ENCODE results near the gene CFAP100. TPM values are rescaled to one million over a fixed set of nuclear protein-coding genes. Genes with fewer than 3 reads are reported as not detected.

Gene CFAP100
- total and polyA plus RNA-seq, 2 of the 4 experiments (the other 2 are of a cell fraction), result not detected

DNA sequence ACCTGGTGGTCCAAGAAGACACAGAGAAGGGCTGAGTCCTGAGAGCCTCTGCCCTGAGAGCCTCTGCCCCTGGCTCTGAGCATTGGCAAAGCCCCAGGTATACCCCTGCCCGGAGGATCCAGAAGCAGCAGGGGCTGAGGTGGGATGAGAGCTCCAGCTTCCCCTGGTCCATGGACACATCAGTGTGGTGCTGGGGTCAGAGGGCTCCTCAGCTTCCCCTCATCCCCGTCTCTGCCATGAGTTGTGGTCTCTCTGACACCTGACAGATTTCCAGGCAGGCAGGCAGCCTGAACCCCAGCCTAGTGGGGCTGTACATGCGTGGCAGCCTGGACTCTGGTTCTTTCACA, 34.0 kb upstream of the CFAP100 start:
- no peak overlapping the region for H2AK5ac ChIP-seq (ENCODE audit: low read depth, low read length)
- dilution Hi-C loops (cut with HindIII; ENCODE audit: low sequenced_read_pairs, unreplicated experiment), result no loop called here
- no peak overlapping the region for H3K4me2 ChIP-seq (ENCODE audit: low read depth, low read length)
- CTCF ChIA-PET, result no interaction called here
- ATAC-seq (ENCODE audit: low read depth), result no peak
- no peak overlapping the region for H3K4me3 ChIP-seq (ENCODE audit: insufficient read depth, low read depth, low read length)
- no peak overlapping the region for H3K4ac ChIP-seq (ENCODE audit: low read depth, low read length)
- no TSS peak for BruUV-seq (replicated peaks)
- in situ Hi-C loops (cut with MboI; ENCODE audit: low sequenced_read_pairs), result no loop called here
- peaks cover 2% of the 10 kb centered on the region; the same call in 1 of the 2 replicates for H3K9me3 ChIP-seq (ENCODE audit: control insufficient read depth, insufficient read depth, low read length)
- H2BK20ac ChIP-seq (ENCODE audit: low read depth, low read length), result no peak overlapping the region
- H2BK5ac ChIP-seq (ENCODE audit: low read depth, low read length, poor library complexity, severe bottlenecking), result no peak overlapping the region
- no peak overlapping the region for H2BK15ac ChIP-seq (ENCODE audit: low read depth, low read length)
- H2AK9ac ChIP-seq (replicated peaks; ENCODE audit: low read depth, low read length, poor library complexity), result no peak overlapping the region
- WGBS, 2 experiments (ENCODE audit: extremely low coverage in 2 of 2, insufficient read length in 1 of 2), result no CpG with 5 or more reads among the region's 3 CpGs
- H2BK120ac ChIP-seq (ENCODE audit: low read depth, low read length), result no peak overlapping the region
- H3K36me3 ChIP-seq (ENCODE audit: control insufficient read depth, insufficient read depth, low read length), result no peaks in the 10 kb centered on the region
- H4K8ac ChIP-seq (ENCODE audit: low read depth in 2 of 2, low read length in 2 of 2), result no peak overlapping the region
- no peak overlapping the region for H4K91ac ChIP-seq (ENCODE audit: insufficient read depth, low read depth, low read length)
- H4K5ac ChIP-seq (ENCODE audit: low read depth, low read length), result no peak overlapping the region
- DNase-seq, result no peak
- no peak for TF ChIP-seq MAFK (IDR thresholded peaks at IDR 0.05; ENCODE audit: low read depth, low read length)
- TF ChIP-seq RAD21 (IDR thresholded peaks at IDR 0.05; ENCODE audit: low read length), result no peak
- TF ChIP-seq CHD1 (IDR thresholded peaks at IDR 0.05; ENCODE audit: low read depth, low read length), result no peak
- TF ChIP-seq, protein P1, sequence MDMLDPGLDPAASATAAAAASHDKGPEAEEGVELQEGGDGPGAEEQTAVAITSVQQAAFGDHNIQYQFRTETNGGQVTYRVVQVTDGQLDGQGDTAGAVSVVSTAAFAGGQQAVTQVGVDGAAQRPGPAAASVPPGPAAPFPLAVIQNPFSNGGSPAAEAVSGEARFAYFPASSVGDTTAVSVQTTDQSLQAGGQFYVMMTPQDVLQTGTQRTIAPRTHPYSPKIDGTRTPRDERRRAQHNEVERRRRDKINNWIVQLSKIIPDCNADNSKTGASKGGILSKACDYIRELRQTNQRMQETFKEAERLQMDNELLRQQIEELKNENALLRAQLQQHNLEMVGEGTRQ (IDR thresholded peaks at IDR 0.05; ENCODE audit: low read depth, low read length), result no peak
- no peak for TF ChIP-seq FOS (IDR thresholded peaks at IDR 0.05; ENCODE audit: low read depth, low read length)
- no peak for TF ChIP-seq POLR2A (IDR thresholded peaks at IDR 0.05; ENCODE audit: low read depth, low read length)
- TF ChIP-seq, protein P2, sequence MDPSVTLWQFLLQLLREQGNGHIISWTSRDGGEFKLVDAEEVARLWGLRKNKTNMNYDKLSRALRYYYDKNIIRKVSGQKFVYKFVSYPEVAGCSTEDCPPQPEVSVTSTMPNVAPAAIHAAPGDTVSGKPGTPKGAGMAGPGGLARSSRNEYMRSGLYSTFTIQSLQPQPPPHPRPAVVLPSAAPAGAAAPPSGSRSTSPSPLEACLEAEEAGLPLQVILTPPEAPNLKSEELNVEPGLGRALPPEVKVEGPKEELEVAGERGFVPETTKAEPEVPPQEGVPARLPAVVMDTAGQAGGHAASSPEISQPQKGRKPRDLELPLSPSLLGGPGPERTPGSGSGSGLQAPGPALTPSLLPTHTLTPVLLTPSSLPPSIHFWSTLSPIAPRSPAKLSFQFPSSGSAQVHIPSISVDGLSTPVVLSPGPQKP (IDR thresholded peaks at IDR 0.05; ENCODE audit: borderline replicate concordance, low read depth, low read length), result no peak
- no peak for TF ChIP-seq MXI1 (IDR thresholded peaks at IDR 0.05; ENCODE audit: borderline replicate concordance, low read depth, low read length)
- TF ChIP-seq CEBPB (IDR thresholded peaks at IDR 0.05; ENCODE audit: low read depth, low read length), result no peak
- TF ChIP-seq NFE2L2 (IDR thresholded peaks at IDR 0.05; ENCODE audit: low read depth, low read length), result no peak
- no peak for TF ChIP-seq RFX5 (IDR thresholded peaks at IDR 0.05; ENCODE audit: low read depth, low read length)
- no peak for TF ChIP-seq RCOR1 (IDR thresholded peaks at IDR 0.05; ENCODE audit: insufficient replicate concordance, low read length)
- TF ChIP-seq BHLHE40 (IDR thresholded peaks at IDR 0.05; ENCODE audit: low read depth, low read length), result no peak
- no peak for TF ChIP-seq SMC3 (IDR thresholded peaks at IDR 0.05; ENCODE audit: low read depth, low read length)
- TF ChIP-seq, protein P3, sequence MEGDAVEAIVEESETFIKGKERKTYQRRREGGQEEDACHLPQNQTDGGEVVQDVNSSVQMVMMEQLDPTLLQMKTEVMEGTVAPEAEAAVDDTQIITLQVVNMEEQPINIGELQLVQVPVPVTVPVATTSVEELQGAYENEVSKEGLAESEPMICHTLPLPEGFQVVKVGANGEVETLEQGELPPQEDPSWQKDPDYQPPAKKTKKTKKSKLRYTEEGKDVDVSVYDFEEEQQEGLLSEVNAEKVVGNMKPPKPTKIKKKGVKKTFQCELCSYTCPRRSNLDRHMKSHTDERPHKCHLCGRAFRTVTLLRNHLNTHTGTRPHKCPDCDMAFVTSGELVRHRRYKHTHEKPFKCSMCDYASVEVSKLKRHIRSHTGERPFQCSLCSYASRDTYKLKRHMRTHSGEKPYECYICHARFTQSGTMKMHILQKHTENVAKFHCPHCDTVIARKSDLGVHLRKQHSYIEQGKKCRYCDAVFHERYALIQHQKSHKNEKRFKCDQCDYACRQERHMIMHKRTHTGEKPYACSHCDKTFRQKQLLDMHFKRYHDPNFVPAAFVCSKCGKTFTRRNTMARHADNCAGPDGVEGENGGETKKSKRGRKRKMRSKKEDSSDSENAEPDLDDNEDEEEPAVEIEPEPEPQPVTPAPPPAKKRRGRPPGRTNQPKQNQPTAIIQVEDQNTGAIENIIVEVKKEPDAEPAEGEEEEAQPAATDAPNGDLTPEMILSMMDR (conservative IDR thresholded peaks at IDR 0.05; ENCODE audit: low read depth, low read length), result no peak
- TF ChIP-seq MAZ (IDR thresholded peaks at IDR 0.05; ENCODE audit: borderline replicate concordance, low read depth, low read length), result no peak
- H2AFZ ChIP-seq (replicated peaks; ENCODE audit: low read length, poor library complexity), result no peak overlapping the region
- POLR2A ChIA-PET (ENCODE audit: unreplicated experiment), result no interaction called here
- H4K20me1 ChIP-seq (ENCODE audit: insufficient read depth, low read length), result no peaks in the 10 kb centered on the region
- H3K18ac ChIP-seq (ENCODE audit: low read depth, low read length), result no peak overlapping the region
- no peak overlapping the region for H3K9ac ChIP-seq (ENCODE audit: low read depth, low read length)
- no peak overlapping the region for H3K14ac ChIP-seq (replicated peaks; ENCODE audit: low read depth, low read length)
- H3K4me1 ChIP-seq (ENCODE audit: control insufficient read depth, insufficient read depth, low read length), result 0 out of 2 replicates have a peak, but pooled peaks cover 3% of the 10 kb centered on the region
- no peak overlapping the region for H3K27ac ChIP-seq (ENCODE audit: insufficient read depth, low read length)
- H3K56ac ChIP-seq (ENCODE audit: extremely low read depth, insufficient read depth, low read length), result no peak overlapping the region
- no peaks in the 10 kb centered on the region for H3K9me1 ChIP-seq (ENCODE audit: insufficient read depth, low read length)
- intact Hi-C loops (cut with micrococcal nuclease), result no loop called here
- peaks cover 60% of the 10 kb centered on the region for H3K27me3 ChIP-seq (ENCODE audit: control insufficient read depth, insufficient read depth, low read length)
- no peaks in the 10 kb centered on the region for H3K79me1 ChIP-seq (ENCODE audit: low read depth in 1 of 2, low read length in 2 of 2)
- H3K23ac ChIP-seq (ENCODE audit: low read depth, low read length), result no peak overlapping the region
